Measurements from ENCODE around the gene BCAN. TPM values are rescaled to one million over a fixed set of nuclear protein-coding genes. Genes with fewer than 3 reads are reported as not detected.

BCAN gene
- total RNA-seq, 1 experiment from 2014 or later: 43.7 TPM

- DNase-seq (ENCODE audit: low read depth, low spot score): no peak
- in situ Hi-C loops (cut with HindIII; ENCODE audit: low pct_unique_long_range_greater_than_20kb, low sequenced_read_pairs): no loop called here
Observed at GRCh38 chr1:156632355-156632754, 9.6 kb upstream of the BCAN start.

GRCh38 chr1:156638189-156638985, 3.5 kb upstream of the BCAN start:
- in situ Hi-C loops (cut with HindIII; ENCODE audit: low pct_unique_long_range_greater_than_20kb, low sequenced_read_pairs): no loop called here
- DNase-seq (ENCODE audit: low read depth, low spot score): no peak

GRCh38 chr1:156639601-156640101, 2.3 kb upstream of the BCAN start:
- no peak for DNase-seq (ENCODE audit: low read depth, low spot score)
- in situ Hi-C loops (cut with HindIII; ENCODE audit: low pct_unique_long_range_greater_than_20kb, low sequenced_read_pairs): no loop called here

- no peak for DNase-seq (ENCODE audit: low read depth, low spot score)
- in situ Hi-C loops (cut with HindIII; ENCODE audit: low pct_unique_long_range_greater_than_20kb, low sequenced_read_pairs): no loop called here
Observed at GRCh38 chr1:156640842-156641706, 843 bp upstream of the BCAN start.

- DNase-seq (ENCODE audit: low read depth, low spot score): no peak
- in situ Hi-C loops (cut with HindIII; ENCODE audit: low pct_unique_long_range_greater_than_20kb, low sequenced_read_pairs): no loop called here
Observed at GRCh38 chr1:156642265-156643048, 540 bp downstream of the BCAN start.

GRCh38 chr1:156643049-156643777, 1.3 kb downstream of the BCAN start:
- in situ Hi-C loops (cut with HindIII; ENCODE audit: low pct_unique_long_range_greater_than_20kb, low sequenced_read_pairs): no loop called here
- no peak for DNase-seq (ENCODE audit: low read depth, low spot score)

GRCh38 chr1:156643778-156644092, 1.8 kb downstream of the BCAN start:
- in situ Hi-C loops (cut with HindIII; ENCODE audit: low pct_unique_long_range_greater_than_20kb, low sequenced_read_pairs): no loop called here
- DNase-seq (ENCODE audit: low read depth, low spot score): no peak

- no peak for DNase-seq (ENCODE audit: low read depth, low spot score)
- in situ Hi-C loops (cut with HindIII; ENCODE audit: low pct_unique_long_range_greater_than_20kb, low sequenced_read_pairs): no loop called here
Observed at GRCh38 chr1:156644146-156644545, 2.2 kb downstream of the BCAN start.

- in situ Hi-C loops (cut with HindIII; ENCODE audit: low pct_unique_long_range_greater_than_20kb, low sequenced_read_pairs): no loop called here
Observed at GRCh38 chr1:156644640-156645039, 2.7 kb downstream of the BCAN start.

GRCh38 chr1:156645056-156645455, 3.1 kb downstream of the BCAN start:
- in situ Hi-C loops (cut with HindIII; ENCODE audit: low pct_unique_long_range_greater_than_20kb, low sequenced_read_pairs): no loop called here
- DNase-seq (ENCODE audit: low read depth, low spot score): no peak

More at GRCh38 chr1:156644640-156645039, 2.7 kb downstream of the BCAN start:
- DNase-seq (ENCODE audit: low read depth, low spot score): no peak

GRCh38 chr1:156645666-156646065, 3.7 kb downstream of the BCAN start:
- in situ Hi-C loops (cut with HindIII; ENCODE audit: low pct_unique_long_range_greater_than_20kb, low sequenced_read_pairs): no loop called here

GRCh38 chr1:156646738-156647211, 4.9 kb downstream of the BCAN start:
- no peak for DNase-seq (ENCODE audit: low read depth, low spot score)
- in situ Hi-C loops (cut with HindIII; ENCODE audit: low pct_unique_long_range_greater_than_20kb, low sequenced_read_pairs): no loop called here

More at GRCh38 chr1:156645666-156646065, 3.7 kb downstream of the BCAN start:
- no peak for DNase-seq (ENCODE audit: low read depth, low spot score)

GRCh38 chr1:156647351-156647750, 5.4 kb downstream of the BCAN start:
- in situ Hi-C loops (cut with HindIII; ENCODE audit: low pct_unique_long_range_greater_than_20kb, low sequenced_read_pairs): no loop called here
- no peak for DNase-seq (ENCODE audit: low read depth, low spot score)

GRCh38 chr1:156648496-156648895, 6.6 kb downstream of the BCAN start:
- DNase-seq (ENCODE audit: low read depth, low spot score): no peak
- in situ Hi-C loops (cut with HindIII; ENCODE audit: low pct_unique_long_range_greater_than_20kb, low sequenced_read_pairs): no loop called here

GRCh38 chr1:156648951-156649350, 7.0 kb downstream of the BCAN start:
- no peak for DNase-seq (ENCODE audit: low read depth, low spot score)
- in situ Hi-C loops (cut with HindIII; ENCODE audit: low pct_unique_long_range_greater_than_20kb, low sequenced_read_pairs): no loop called here

- no peak for DNase-seq (ENCODE audit: low read depth, low spot score)
- in situ Hi-C loops (cut with HindIII; ENCODE audit: low pct_unique_long_range_greater_than_20kb, low sequenced_read_pairs): no loop called here
Observed at GRCh38 chr1:156652131-156652991, 10.4 kb downstream of the BCAN start.

All from SK-MEL-5 (cell line).